HepG2 (cell line): Measurements from ENCODE around the gene CRYM. TPM values are rescaled to one million over a fixed set of nuclear protein-coding genes. Genes with fewer than 3 reads are reported as not detected.

Source experiments
- ATAC-seq: fragments of 200-7000 bp; cut with Tn5 transposase; 3 replicates; pipeline ENCODE4 v1.9.1; 2020; ENCODE audit warnings: mild to moderate bottlenecking, moderate library complexity
- BruUV-seq: library from RNA; stranded (reverse); fragments of 400-500 nt; replicated peaks from 2 replicates; lab custom pipeline; 2021; lab: Mats Ljungman, UMichigan
- CTCF ChIA-PET: fragments of 300-600 bp; formaldehyde crosslinking; extraction: SDS; loops from one replicate; lab custom pipeline; 2021; ENCODE audit warnings: low total read pairs, inconsistent platforms, low intra/inter-chr PET ratio; lab: Yijun Ruan, JAX
- POLR2A ChIA-PET: fragments of 350-600 bp; sonication (Branson Sonifier 250); formaldehyde crosslinking; loops from one replicate; lab custom pipeline; 2020; ENCODE audit warnings: antibody characterized with exemption, inconsistent platforms; lab: Yijun Ruan, JAX
- DNase-seq: peaks from one replicate; pipeline ENCODE4 v3.0.0-alpha.2; 2015; ENCODE audit warnings: low spot score
- FAIRE-seq: peaks from 3 replicates; lab custom pipeline; 2011; peaks lifted over from hg19 to GRCh38; lab: Jason Lieb, UNC
- H2AFZ ChIP-seq: one replicate; pipeline ENCODE4 v1.6.1; 2011; ENCODE audit warnings: low read length, inconsistent platforms
- H3K27ac ChIP-seq: fragments of 300-600 bp; 3 replicates; pipeline ENCODE4 v1.8.0; 2011; ENCODE audit warnings: mixed run types, mild to moderate bottlenecking, mixed read lengths, low read length, inconsistent platforms; ENCODE audit not compliant: insufficient read depth; ENCODE audit errors: extremely low read length
- H3K27me3 ChIP-seq, 2 experiments: fragments of 200-600 bp in 1 of 2; 2 replicates in 1 of 2; 3 replicates in 1 of 2; pipeline versions ENCODE4 v1.6.0 to v1.8.0; 2011; ENCODE audit warnings: low read length in 2 of 2, mild to moderate bottlenecking in 2 of 2, moderate library complexity in 2 of 2, inconsistent platforms in 1 of 2; ENCODE audit not compliant: insufficient read depth in 2 of 2, control insufficient read depth in 1 of 2
- H3K36me3 ChIP-seq, 2 experiments: fragments of 200-600 bp in 1 of 2; replicated peaks in 1 of 2; 2 replicates in 1 of 2; 3 replicates in 1 of 2; pipeline versions ENCODE4 v1.5.1 to v1.8.0; 2011; ENCODE audit warnings: low read length in 2 of 2, inconsistent platforms in 1 of 2; ENCODE audit not compliant: insufficient read depth in 2 of 2, control insufficient read depth in 1 of 2
- H3K4me1 ChIP-seq: 2 replicates; pipeline ENCODE4 v1.5.1; 2012; ENCODE audit warnings: low read length, inconsistent platforms; ENCODE audit not compliant: insufficient read depth
- H3K4me2 ChIP-seq: 2 replicates; pipeline ENCODE4 v1.6.0; 2011; ENCODE audit warnings: low read depth, low read length, inconsistent platforms
- H3K4me3 ChIP-seq, 3 experiments: fragments of 200-600 bp in 1 of 3; sonication (generic), shearing (Covaris generic) in 1 of 3; replicated peaks in 1 of 3; 2 replicates each; pipeline ENCODE4 v1.5.1; 2011 to 2016; ENCODE audit warnings: low read length in 3 of 3, inconsistent platforms in 2 of 3, low read depth in 2 of 3, mild to moderate bottlenecking in 2 of 3, control low read depth in 1 of 3, mixed read lengths in 1 of 3; ENCODE audit not compliant: insufficient read depth in 1 of 3
- H3K79me2 ChIP-seq: one replicate; pipeline ENCODE4 v1.6.1; 2011; ENCODE audit warnings: low read length, inconsistent platforms; ENCODE audit not compliant: insufficient read depth
- H3K9ac ChIP-seq: 2 replicates; pipeline ENCODE4 v1.6.0; 2011; ENCODE audit warnings: mild to moderate bottlenecking, low read depth, low read length, inconsistent platforms; ENCODE audit not compliant: insufficient read depth
- H3K9me3 ChIP-seq: 2 replicates; pipeline ENCODE4 v1.5.1; 2012; ENCODE audit warnings: mild to moderate bottlenecking, low read length
- H4K20me1 ChIP-seq: 2 replicates; pipeline ENCODE4 v1.6.0; 2011; ENCODE audit warnings: inconsistent platforms, mild to moderate bottlenecking, low read length, moderate library complexity; ENCODE audit not compliant: insufficient read depth
- ATF7-NPFF ChIP-seq: sonication (generic); formaldehyde crosslinking; IDR thresholded peaks from 2 replicates; pipeline ENCODE4 v1.8.1; 2023; ENCODE audit warnings: mild to moderate bottlenecking, low read depth, missing genetic modification reagents, moderate library complexity
- DMTF1 ChIP-seq: sonication (generic); formaldehyde crosslinking; IDR thresholded peaks from 2 replicates; pipeline ENCODE4 v1.4.0; 2020; ENCODE audit warnings: mild to moderate bottlenecking, missing genetic modification reagents
- HDAC6 ChIP-seq: fragments of 200-600 bp; sonication (generic); IDR thresholded peaks from 2 replicates; pipeline ENCODE4 v1.7.0; 2017; ENCODE audit warnings: mild to moderate bottlenecking, antibody characterized with exemption, low read length, low read depth
- IKZF4 ChIP-seq: sonication (generic); formaldehyde crosslinking; IDR thresholded peaks from 2 replicates; pipeline ENCODE4 v1.5.1; 2020; ENCODE audit warnings: borderline replicate concordance, mild to moderate bottlenecking, low read depth, missing genetic modification reagents; ENCODE audit errors: not compliant biosample characterization
- MTA3 ChIP-seq: sonication (generic); formaldehyde crosslinking; IDR thresholded peaks from 2 replicates; pipeline ENCODE4 v1.4.0; 2020; ENCODE audit warnings: missing genetic modification reagents
- MYC ChIP-seq: sonication (generic); formaldehyde crosslinking; IDR thresholded peaks from 2 replicates; pipeline ENCODE4 v1.9.0; 2021; ENCODE audit warnings: missing genetic modification reagents, borderline replicate concordance
- SMARCC2 ChIP-seq: fragments of 450-650 bp; IDR thresholded peaks from 2 replicates; pipeline ENCODE4 v1.6.1; 2017; ENCODE audit warnings: antibody characterized with exemption, mild to moderate bottlenecking
- TCF12 ChIP-seq, 2 experiments: fragments of 450-650 bp in 1 of 2; sonication (generic) in 1 of 2; formaldehyde crosslinking in 1 of 2; IDR thresholded peaks; 2 replicates each; pipeline versions ENCODE4 v1.6.1 to v1.8.0; 2017 to 2022; ENCODE audit warnings: antibody characterized with exemption in 1 of 2, mild to moderate bottlenecking in 1 of 2, missing genetic modification reagents in 1 of 2, moderate library complexity in 1 of 2
- ZFYVE20 ChIP-seq: sonication (generic); formaldehyde crosslinking; IDR thresholded peaks from 2 replicates; pipeline ENCODE4 v1.8.0; 2023; ENCODE audit warnings: low read depth, mild to moderate bottlenecking, moderate library complexity, missing genetic modification reagents, borderline replicate concordance
- ZNF124 ChIP-seq: sonication (generic); formaldehyde crosslinking; IDR thresholded peaks from 2 replicates; pipeline ENCODE4 v1.4.0; 2020; ENCODE audit warnings: missing genetic modification reagents
- ZNF530 ChIP-seq: sonication (generic); formaldehyde crosslinking; IDR thresholded peaks from 2 replicates; pipeline ENCODE4 v1.5.0; 2020; ENCODE audit warnings: low read depth, mild to moderate bottlenecking, missing genetic modification reagents
- ZNF891 ChIP-seq: sonication (generic); formaldehyde crosslinking; IDR thresholded peaks from 2 replicates; pipeline ENCODE4 v1.5.0; 2020; ENCODE audit warnings: mild to moderate bottlenecking, missing genetic modification reagents
- WGBS: methylation state at CpG from one replicate; pipeline ENCODE4 v1.1.6; 2017; ENCODE audit warnings: low lambda C conversion rate; 5-methylcytosine and 5-hydroxymethylcytosine counted together
- in situ Hi-C: cut with HindIII; loops from 2 replicates; pipeline ENCODE4 v1.10.0; 2017; ENCODE audit warnings: low pct_unique_long_range_greater_than_20kb; ENCODE audit not compliant: extremely low pct_ligation_motif_present
- intact Hi-C: fragments of 100-400 bp; cut with micrococcal nuclease; formaldehyde crosslinking; loops from one replicate; pipeline ENCODE4 v1.10.0; 2022; ENCODE audit not compliant: unreplicated experiment
- polyA plus RNA-seq, 8 experiments: library from polyadenylated mRNA; depleted of rRNA in 3 of 8; stranded (reverse) in 7 of 8; unstranded in 1 of 8; fragments of >200 nt; fragmentation: Illumina TruSeq in 4 of 8; extraction: Trizol in 4 of 8; gene quantifications; 2 replicates each; pipeline versions ENCODE4 v1.2.1 to v1.2.3, GENCODE V29; 2011 to 2016; ENCODE audit warnings: low read depth in 4 of 8, missing spikeins in 1 of 8, mixed read lengths in 1 of 8; ENCODE audit not compliant: insufficient read depth in 1 of 8
- total RNA-seq, 5 experiments: library from RNA; depleted of rRNA; stranded (reverse); fragments of >200 nt; fragmentation: Illumina TruSeq; extraction: Trizol; gene quantifications; 2 replicates each; pipeline ENCODE4 v1.2.3, GENCODE V29; 2016; ENCODE audit warnings: low read depth in 1 of 5
- TF ChIP-seq, protein P1 (sequence below): IDR thresholded peaks from 2 replicates; pipeline ENCODE4 v1.6.1; 2012; ENCODE audit warnings: low read depth, low read length, improper control_type of control experiment
- TF ChIP-seq, protein P2 (sequence below): sonication (generic); formaldehyde crosslinking; IDR thresholded peaks from 2 replicates; pipeline ENCODE4 v1.8.1; 2023; ENCODE audit warnings: mild to moderate bottlenecking, missing genetic modification reagents
- TF ChIP-seq, protein P3 (sequence below): sonication (generic); formaldehyde crosslinking; IDR thresholded peaks from 2 replicates; pipeline ENCODE4 v1.5.0; 2020; ENCODE audit warnings: missing genetic modification reagents, mild to moderate bottlenecking, borderline replicate concordance

CRYM gene
- total and polyA plus RNA-seq, 2 of the 13 experiments (the other 11 are each of a cell fraction or from before 2014, with no cell fraction given), result 1.9 to 2.2 TPM

- TF ChIP-seq TCF12 (IDR thresholded peaks at IDR 0.05), result no peak
- no peak for TF ChIP-seq TCF12 (CRISPR knock-in tag; IDR thresholded peaks at IDR 0.05)
- no peak for TF ChIP-seq ZNF530 (CRISPR knock-in tag)
- TF ChIP-seq MYC, result no peak
- TF ChIP-seq ATF7-NPFF (CRISPR knock-in tag), result no peak
- TF ChIP-seq SMARCC2, result no peak
- TF ChIP-seq ZFYVE20 (CRISPR knock-in tag), result no peak
- no peak for TF ChIP-seq IKZF4
These were observed 20.8 kb downstream of the CRYM start (continued) for GRCh38 chr16:21257284-21257683.

DNA sequence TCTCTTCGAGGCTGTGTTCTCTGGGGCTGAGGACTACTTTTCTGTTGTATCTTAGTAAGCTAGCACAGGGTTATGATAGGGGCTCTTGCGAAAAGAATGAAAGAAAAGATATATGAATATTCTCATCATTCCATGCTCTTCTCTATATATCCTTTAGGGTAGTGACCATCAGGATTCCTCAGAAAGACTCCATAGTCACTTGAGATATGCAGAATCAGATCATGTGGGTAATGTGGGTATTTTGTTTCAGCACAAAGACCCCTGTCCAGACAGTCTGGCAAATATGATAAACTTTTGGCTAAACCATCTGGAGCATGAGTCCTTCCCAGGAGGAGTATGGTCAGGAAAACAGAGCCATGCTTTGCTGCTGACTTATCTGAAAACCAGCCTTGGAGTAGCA is 21.5 kb downstream of the CRYM start:
- Histone ChIP-seq H3K4me3 (no peak overlapping the region), H3K27ac (no peak overlapping the region), H2AFZ (no peak overlapping the region), H4K20me1 (no peaks in the 10 kb centered on the region), H3K79me2 (no peaks in the 10 kb centered on the region), H3K4me2 (no peak overlapping the region), H3K9ac (no peak overlapping the region), H3K36me3 (peaks cover 0 to 8% of the 10 kb centered on the region in 2 experiments; a peak in 2 of 5 replicates), H3K27me3 (no peaks in the 10 kb centered on the region), H3K4me1 (peaks cover 34% of the 10 kb centered on the region), H3K9me3 (no peaks in the 10 kb centered on the region)
- TF ChIP-seq, protein P1, sequence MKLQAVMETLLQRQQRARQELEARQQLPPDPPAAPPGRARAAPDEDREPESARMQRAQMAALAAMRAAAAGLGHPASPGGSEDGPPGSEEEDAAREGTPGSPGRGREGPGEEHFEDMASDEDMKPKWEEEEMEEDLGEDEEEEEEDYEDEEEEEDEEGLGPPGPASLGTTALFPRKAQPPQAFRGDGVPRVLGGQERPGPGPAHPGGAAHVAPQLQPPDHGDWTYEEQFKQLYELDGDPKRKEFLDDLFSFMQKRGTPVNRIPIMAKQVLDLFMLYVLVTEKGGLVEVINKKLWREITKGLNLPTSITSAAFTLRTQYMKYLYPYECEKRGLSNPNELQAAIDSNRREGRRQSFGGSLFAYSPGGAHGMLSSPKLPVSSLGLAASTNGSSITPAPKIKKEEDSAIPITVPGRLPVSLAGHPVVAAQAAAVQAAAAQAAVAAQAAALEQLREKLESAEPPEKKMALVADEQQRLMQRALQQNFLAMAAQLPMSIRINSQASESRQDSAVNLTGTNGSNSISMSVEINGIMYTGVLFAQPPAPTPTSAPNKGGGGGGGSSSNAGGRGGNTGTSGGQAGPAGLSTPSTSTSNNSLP, result no peak
- TF ChIP-seq, protein P2, sequence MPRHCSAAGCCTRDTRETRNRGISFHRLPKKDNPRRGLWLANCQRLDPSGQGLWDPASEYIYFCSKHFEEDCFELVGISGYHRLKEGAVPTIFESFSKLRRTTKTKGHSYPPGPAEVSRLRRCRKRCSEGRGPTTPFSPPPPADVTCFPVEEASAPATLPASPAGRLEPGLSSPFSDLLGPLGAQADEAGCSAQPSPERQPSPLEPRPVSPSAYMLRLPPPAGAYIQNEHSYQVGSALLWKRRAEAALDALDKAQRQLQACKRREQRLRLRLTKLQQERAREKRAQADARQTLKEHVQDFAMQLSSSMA (CRISPR knock-in tag), result no peak
- TF ChIP-seq MTA3 (CRISPR knock-in tag) (no peak), ZNF124 (no peak), ZNF891 (no peak), HDAC6 (no peak), DMTF1 (CRISPR knock-in tag) (no peak)
- TF ChIP-seq, protein P3, sequence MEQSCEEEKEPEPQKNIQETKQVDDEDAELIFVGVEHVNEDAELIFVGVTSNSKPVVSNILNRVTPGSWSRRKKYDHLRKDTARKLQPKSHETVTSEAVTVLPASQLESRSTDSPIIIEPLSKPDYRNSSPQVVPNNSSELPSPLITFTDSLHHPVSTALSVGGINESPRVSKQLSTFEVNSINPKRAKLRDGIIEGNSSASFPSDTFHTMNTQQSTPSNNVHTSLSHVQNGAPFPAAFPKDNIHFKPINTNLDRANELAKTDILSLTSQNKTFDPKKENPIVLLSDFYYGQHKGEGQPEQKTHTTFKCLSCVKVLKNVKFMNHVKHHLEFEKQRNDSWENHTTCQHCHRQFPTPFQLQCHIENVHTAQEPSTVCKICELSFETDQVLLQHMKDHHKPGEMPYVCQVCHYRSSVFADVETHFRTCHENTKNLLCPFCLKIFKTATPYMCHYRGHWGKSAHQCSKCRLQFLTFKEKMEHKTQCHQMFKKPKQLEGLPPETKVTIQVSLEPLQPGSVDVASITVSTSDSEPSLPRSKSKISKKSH (CRISPR knock-in tag), result no peak
- intact Hi-C loops, result no loop called here
- ATAC-seq (no peak), DNase-seq (no peak), FAIRE-seq (no peak)
- in situ Hi-C loops, result no loop called here
- no TSS peak for BruUV-seq
- 99% methylated on average over 2 of the region's 2 CpGs for WGBS
- POLR2A ChIA-PET, result interaction anchor here (1.5 to 2.8 kb wide), 2 partner anchors 22 to 68 kb away, joined by 3 to 14 read pairs; partner anchors contain the start of gene ANKS4B
- CTCF ChIA-PET, result no interaction called here
